HepG2 (cell line): ENCODE measurements around the gene AGAP1.

Experiments used
- ARID3A ChIP-seq: IDR thresholded peaks from 2 replicates; pipeline ENCODE4 v1.6.1; 2012; ENCODE audit warnings: low read depth, low read length, improper control_type of control experiment
- CHCHD3 ChIP-seq: sonication (generic); formaldehyde crosslinking; IDR thresholded peaks from 2 replicates; pipeline ENCODE4 v1.8.0; 2022; ENCODE audit warnings: mild to moderate bottlenecking, missing genetic modification reagents, moderate library complexity
- CHD4 ChIP-seq: fragments of 200-600 bp; sonication (generic); IDR thresholded peaks from 2 replicates; pipeline ENCODE4 v1.7.0; 2017; ENCODE audit warnings: mild to moderate bottlenecking, low read length, borderline replicate concordance
- CREM ChIP-seq, 2 experiments: sonication (generic) in 1 of 2; formaldehyde crosslinking in 1 of 2; IDR thresholded peaks; 2 replicates each; pipeline versions ENCODE4 v1.4.0 to v1.6.1; 2016 to 2020; ENCODE audit warnings: antibody characterized with exemption in 1 of 2, mild to moderate bottlenecking in 1 of 2, missing genetic modification reagents in 1 of 2
- CTCF ChIP-seq: sonication (generic); formaldehyde crosslinking; IDR thresholded peaks from 2 replicates; pipeline ENCODE4 v1.5.0; 2020; ENCODE audit warnings: mild to moderate bottlenecking, missing genetic modification reagents, moderate library complexity
- JUN ChIP-seq: sonication (generic); formaldehyde crosslinking; IDR thresholded peaks from 2 replicates; pipeline ENCODE4 v1.4.0; 2020; ENCODE audit warnings: mild to moderate bottlenecking, missing genetic modification reagents
- POLR2A ChIP-seq, 2 experiments: IDR thresholded peaks; 2 replicates each; pipeline ENCODE4 v1.6.1; 2011; ENCODE audit warnings: low read depth in 2 of 2, low read length in 2 of 2, mild to moderate bottlenecking in 1 of 2, moderate library complexity in 1 of 2; ENCODE audit not compliant: insufficient read depth in 1 of 2
- PRDM15 ChIP-seq: sonication (generic); formaldehyde crosslinking; IDR thresholded peaks from 2 replicates; pipeline ENCODE4 v1.4.0; 2020; ENCODE audit warnings: missing genetic modification reagents
- TCF7 ChIP-seq: sonication (generic); IDR thresholded peaks from 2 replicates; pipeline ENCODE4 v1.6.1; 2016; ENCODE audit warnings: antibody characterized with exemption, low read depth
- USF2 ChIP-seq, 2 experiments: sonication (generic) in 1 of 2; formaldehyde crosslinking in 1 of 2; IDR thresholded peaks; 2 replicates each; pipeline versions ENCODE4 v1.5.1 to v1.6.1; 2011 to 2020; ENCODE audit warnings: borderline replicate concordance in 1 of 2, low read depth in 1 of 2, low read length in 1 of 2, mild to moderate bottlenecking in 1 of 2, missing genetic modification reagents in 1 of 2, moderate library complexity in 1 of 2
- ZFP1 ChIP-seq: IDR thresholded peaks from 2 replicates; pipeline ENCODE4 v1.6.1; 2016
- ZKSCAN1 ChIP-seq: fragments of 150-350 bp; IDR thresholded peaks from 2 replicates; pipeline ENCODE4 v1.6.1; 2014; ENCODE audit warnings: low read length
- ZNF558 ChIP-seq: sonication (generic); formaldehyde crosslinking; IDR thresholded peaks from 2 replicates; pipeline ENCODE4 v1.9.0; 2022; ENCODE audit warnings: mild to moderate bottlenecking, missing genetic modification reagents, borderline replicate concordance
- ZNF770 ChIP-seq: sonication (generic); formaldehyde crosslinking; IDR thresholded peaks from 2 replicates; pipeline ENCODE4 v1.5.0; 2020; ENCODE audit warnings: mild to moderate bottlenecking, missing genetic modification reagents

- TF ChIP-seq ZNF558 (CRISPR knock-in tag) (no peak), ZNF770 (CRISPR knock-in tag) (no peak), ZKSCAN1 (no peak), PRDM15 (CRISPR knock-in tag) (no peak), CTCF (CRISPR knock-in tag) (no peak), CREM (IDR thresholded peaks at IDR 0.05) (no peak), CREM (CRISPR knock-in tag; IDR thresholded peaks at IDR 0.05) (no peak), POLR2A (IDR thresholded peaks at IDR 0.05; ENCODE audit: insufficient read depth in 1 of 2, low read depth in 2 of 2, low read length in 2 of 2) (no peak), ZFP1 (CRISPR knock-in tag) (no peak), TCF7 (no peak), ARID3A (no peak), CHD4 (no peak), CHCHD3 (no peak), USF2 (IDR thresholded peaks at IDR 0.05; ENCODE audit: low read depth, low read length) (no peak), USF2 (CRISPR knock-in tag; IDR thresholded peaks at IDR 0.05; ENCODE audit: borderline replicate concordance) (no peak), JUN (no peak)
These were observed 544.3 kb downstream of the AGAP1 start for GRCh38 chr2:236038096-236038495.
